ENCODE data around the gene ALOX5AP.
"Not testable (repeated sequence)": the region's sequence is repeated elsewhere in the genome, so short reads cannot be mapped to it uniquely, and the experiment has no call there.

Gene ALOX5AP

GRCh38 chr13:30739237-30739528, 3.8 kb downstream of the ALOX5AP start:
- DNase-seq, result no peak

GRCh38 chr13:30739761-30740642, 4.7 kb downstream of the ALOX5AP start:
- peak; percentile 95 for DNase-seq

- no peak for DNase-seq
Observed at GRCh38 chr13:30742901-30743300, 7.6 kb downstream of the ALOX5AP start.

GRCh38 chr13:30743319-30744055, 8.1 kb downstream of the ALOX5AP start:
- DNase-seq, result peak; percentile 29

GRCh38 chr13:30744056-30744680, 8.8 kb downstream of the ALOX5AP start:
- DNase-seq, result peak; percentile 97

GRCh38 chr13:30744681-30745077, 9.3 kb downstream of the ALOX5AP start:
- DNase-seq, result no peak

- no peak for DNase-seq
Observed at GRCh38 chr13:30745906-30746686, 10.8 kb downstream of the ALOX5AP start.

GRCh38 chr13:30746791-30747190, 11.4 kb downstream of the ALOX5AP start:
- DNase-seq, result no peak

GRCh38 chr13:30747845-30748244, 12.5 kb downstream of the ALOX5AP start:
- not testable (repeated sequence) for DNase-seq

GRCh38 chr13:30748717-30749116, 13.4 kb downstream of the ALOX5AP start:
- no peak for DNase-seq

GRCh38 chr13:30750036-30750435, 14.7 kb downstream of the ALOX5AP start:
- no peak for DNase-seq

GRCh38 chr13:30751183-30751933, 16.0 kb downstream of the ALOX5AP start:
- no peak for DNase-seq

- no peak for DNase-seq
Observed at GRCh38 chr13:30752201-30752797, 17.0 kb downstream of the ALOX5AP start.

GRCh38 chr13:30753030-30753616, 17.8 kb downstream of the ALOX5AP start:
- DNase-seq, result no peak

- DNase-seq, result no peak
Observed at GRCh38 chr13:30755678-30756077, 20.3 kb downstream of the ALOX5AP start.

GRCh38 chr13:30757026-30757742, 21.8 kb downstream of the ALOX5AP start:
- no peak for DNase-seq

- DNase-seq, result no peak
Observed at GRCh38 chr13:30759748-30760147, 24.4 kb downstream of the ALOX5AP start.

- no peak for DNase-seq
Observed at GRCh38 chr13:30762643-30763042, 27.3 kb downstream of the ALOX5AP start.

- no peak for DNase-seq
Observed at GRCh38 chr13:30763786-30764413, 28.6 kb downstream of the ALOX5AP start.

- DNase-seq, result no peak
Observed at GRCh38 chr13:30766231-30766630, 30.9 kb downstream of the ALOX5AP start.
